NCI-H1436 (cell line): Measurements from ENCODE around the gene SERINC2.
"Not testable (repeated sequence)": the region's sequence is repeated elsewhere in the genome, so short reads cannot be mapped to it uniquely, and the experiment has no call there.

Experiments used
- DNase-seq: peaks from one replicate; lab custom pipeline; 2025; lab: John Stamatoyannopoulos, UW

Gene SERINC2

GRCh38 chr1:31471452-31472313 is 58.7 kb downstream of the SERINC2 start:
- not testable (repeated sequence) for DNase-seq

GRCh38 chr1:31472314-31472651 is 59.3 kb downstream of the SERINC2 start:
- not testable (repeated sequence) for DNase-seq

- DNase-seq: not testable (repeated sequence)
These were observed 59.7 kb downstream of the SERINC2 start for GRCh38 chr1:31472673-31473072.

GRCh38 chr1:31473508-31473907 is 60.5 kb downstream of the SERINC2 start:
- not testable (repeated sequence) for DNase-seq

- not testable (repeated sequence) for DNase-seq
These were observed 61.6 kb downstream of the SERINC2 start for GRCh38 chr1:31474567-31474966.

- no peak for DNase-seq
These were observed 64.2 kb downstream of the SERINC2 start for GRCh38 chr1:31476891-31477846.

GRCh38 chr1:31478167-31478566 is 65.2 kb downstream of the SERINC2 start:
- no peak for DNase-seq

GRCh38 chr1:31479811-31480210 is 66.8 kb downstream of the SERINC2 start:
- DNase-seq: no peak

GRCh38 chr1:31480426-31480825 is 67.4 kb downstream of the SERINC2 start:
- DNase-seq: not testable (repeated sequence)

GRCh38 chr1:31482482-31483011 is 69.5 kb downstream of the SERINC2 start:
- no peak for DNase-seq

- no peak for DNase-seq
These were observed 70.3 kb downstream of the SERINC2 start for GRCh38 chr1:31483012-31483946.
